Measurements from ENCODE around the gene ITPR1. TPM values are rescaled to one million over a fixed set of nuclear protein-coding genes. Genes with fewer than 3 reads are reported as not detected.
A peak's percentile ranks its signal among the peaks of the same experiment; 100 is the strongest.

ITPR1 gene
- total RNA-seq, 1 donor from 2014 or later = 59.7 TPM

GRCh38 chr3:4862973-4863372 is 369.8 kb downstream of the ITPR1 start:
- DNase-seq = no peak

- DNase-seq = no peak
Observed at GRCh38 chr3:4864503-4864902, 371.4 kb downstream of the ITPR1 start.

GRCh38 chr3:4865714-4866113 is 372.6 kb downstream of the ITPR1 start:
- DNase-seq = no peak

GRCh38 chr3:4866866-4867265 is 373.7 kb downstream of the ITPR1 start:
- peak; percentile 89 for DNase-seq

- DNase-seq = no peak
Observed at GRCh38 chr3:4877173-4877787, 384.1 kb downstream of the ITPR1 start.

GRCh38 chr3:4880850-4881249 is 387.7 kb downstream of the ITPR1 start:
- no peak for DNase-seq

GRCh38 chr3:4882548-4882947 is 389.4 kb downstream of the ITPR1 start:
- DNase-seq = no peak

GRCh38 chr3:4883011-4883410 is 389.9 kb downstream of the ITPR1 start:
- no peak for DNase-seq

- DNase-seq = no peak
Observed at GRCh38 chr3:4884888-4885287, 391.7 kb downstream of the ITPR1 start.

- no peak for DNase-seq
Observed at GRCh38 chr3:4885316-4885715, 392.2 kb downstream of the ITPR1 start.

GRCh38 chr3:4886448-4886847 is 393.3 kb downstream of the ITPR1 start:
- DNase-seq = no peak

- no peak for DNase-seq
Observed at GRCh38 chr3:4887177-4887576, 394.0 kb downstream of the ITPR1 start.

GRCh38 chr3:4888913-4889846 is 396.0 kb downstream of the ITPR1 start:
- DNase-seq = peak; percentile 14

GRCh38 chr3:4889896-4890295 is 396.7 kb downstream of the ITPR1 start:
- DNase-seq = peak; percentile 55

- no peak for DNase-seq
Observed at GRCh38 chr3:4894891-4895530, 401.9 kb downstream of the ITPR1 start.

GRCh38 chr3:4895838-4896237 is 402.7 kb downstream of the ITPR1 start:
- no peak for DNase-seq

Other genes starting within 250 kb of the ITPR1 start
- 9.1 and 10.6 TPM in 2 replicates for gene SETMAR, start 190.0 kb upstream of the ITPR1 start, total RNA-seq
- gene SUMF1, start 26.1 kb upstream of the ITPR1 start, total RNA-seq = 97.2 and 102 TPM in 2 replicates

All from dermis blood vessel endothelial cell (primary cell).